Medulla oblongata (tissue), 1 donor: Measurements from ENCODE around the gene MAPRE2.
"Not testable (repeated sequence)": the region's sequence is repeated elsewhere in the genome, so short reads cannot be mapped to it uniquely, and the experiment has no call there.

Source experiments
- DNase-seq: peaks from one replicate; pipeline ENCODE4 v3.0.0-alpha.2; 2015; ENCODE audit errors: extremely low spot score

MAPRE2 gene

GRCh38 chr18:35150195-35150594, 109.0 kb downstream of the MAPRE2 start:
- not testable (repeated sequence) for DNase-seq

- DNase-seq: no peak
Measured at GRCh38 chr18:35153609-35154272, 112.5 kb downstream of the MAPRE2 start.

- DNase-seq: no peak
Measured at GRCh38 chr18:35155398-35156117, 114.3 kb downstream of the MAPRE2 start.

GRCh38 chr18:35157181-35157580, 116.0 kb downstream of the MAPRE2 start:
- no peak for DNase-seq

DNA sequence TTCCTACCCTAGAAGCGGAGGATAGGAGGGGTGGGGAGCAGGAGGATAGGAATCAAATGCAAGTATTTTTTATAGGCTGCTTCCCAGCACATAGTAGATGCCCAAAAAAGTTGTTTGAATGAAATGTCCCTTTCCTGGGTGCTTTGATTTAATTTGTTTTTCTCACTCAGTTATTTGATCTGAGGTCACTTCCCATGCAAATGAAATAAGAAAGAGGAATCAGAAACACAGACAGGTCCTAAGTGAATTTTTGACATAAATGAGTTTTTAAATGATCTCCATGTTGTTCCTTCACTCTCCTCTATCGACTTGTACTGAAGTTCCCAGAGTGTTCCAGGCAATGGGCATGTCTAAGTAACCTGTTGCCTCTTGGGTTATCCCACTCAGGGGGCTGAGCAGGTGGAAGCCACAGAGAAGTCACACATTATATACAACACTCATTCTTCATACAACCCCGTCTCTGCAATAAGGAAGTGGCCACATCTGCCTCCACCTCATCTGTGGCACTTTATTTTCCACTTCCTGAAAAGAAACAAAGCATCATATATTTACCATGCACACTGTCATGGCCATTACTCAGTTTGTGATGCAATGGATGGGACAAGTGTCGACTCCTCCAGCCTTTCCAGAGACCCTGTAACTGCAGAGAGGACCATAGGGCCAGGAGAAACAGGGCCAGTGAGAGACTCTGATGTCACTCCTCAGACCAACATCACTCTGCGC, 117.7 kb downstream of the MAPRE2 start:
- no peak for DNase-seq

GRCh38 chr18:35159782-35160181, 118.6 kb downstream of the MAPRE2 start:
- DNase-seq: no peak

GRCh38 chr18:35161485-35161884, 120.3 kb downstream of the MAPRE2 start:
- DNase-seq: no peak

DNA sequence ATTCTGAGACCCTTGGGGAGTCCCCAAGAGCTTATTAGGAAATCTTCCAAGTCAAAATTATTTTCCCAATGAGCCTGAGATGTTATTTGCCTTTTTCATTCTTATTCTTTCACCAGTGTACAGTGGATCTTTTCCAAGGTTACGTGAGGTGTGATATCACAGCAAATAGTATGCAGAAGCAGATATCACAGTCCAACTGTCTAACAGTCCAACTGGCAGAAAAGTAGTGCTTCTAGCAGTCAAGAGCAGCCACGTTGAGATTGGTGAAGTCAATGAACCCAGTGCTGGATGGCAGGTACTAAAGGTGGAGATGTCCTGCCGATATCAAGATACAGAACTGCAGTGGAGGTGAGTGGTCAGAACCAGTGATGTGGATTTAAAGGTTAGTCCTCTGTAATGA, 120.7 kb downstream of the MAPRE2 start:
- DNase-seq: no peak

DNA sequence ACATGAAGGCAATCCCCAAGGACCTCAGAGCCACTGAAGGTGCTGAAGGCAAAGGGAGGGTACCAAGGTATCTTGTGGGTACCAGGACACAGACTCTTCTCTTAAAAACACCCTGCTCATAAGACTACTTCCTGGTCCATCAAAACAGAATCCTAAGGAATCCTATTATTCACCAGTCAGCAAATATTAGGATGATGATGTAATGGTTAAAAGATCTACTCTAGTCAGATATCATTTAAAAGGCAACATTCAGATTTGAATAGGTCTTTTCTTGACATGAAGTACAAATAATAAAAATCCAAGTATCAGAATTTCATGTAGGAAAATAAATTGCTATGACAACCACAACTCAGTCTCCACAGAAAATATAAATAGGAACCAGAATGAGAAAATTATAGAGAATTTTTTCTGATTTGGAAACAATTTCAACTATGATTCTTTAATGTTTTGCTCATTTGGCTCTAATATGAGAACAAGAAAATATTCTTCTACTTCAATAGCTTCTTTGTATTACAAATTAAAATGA, 121.9 kb downstream of the MAPRE2 start:
- no peak for DNase-seq

DNA sequence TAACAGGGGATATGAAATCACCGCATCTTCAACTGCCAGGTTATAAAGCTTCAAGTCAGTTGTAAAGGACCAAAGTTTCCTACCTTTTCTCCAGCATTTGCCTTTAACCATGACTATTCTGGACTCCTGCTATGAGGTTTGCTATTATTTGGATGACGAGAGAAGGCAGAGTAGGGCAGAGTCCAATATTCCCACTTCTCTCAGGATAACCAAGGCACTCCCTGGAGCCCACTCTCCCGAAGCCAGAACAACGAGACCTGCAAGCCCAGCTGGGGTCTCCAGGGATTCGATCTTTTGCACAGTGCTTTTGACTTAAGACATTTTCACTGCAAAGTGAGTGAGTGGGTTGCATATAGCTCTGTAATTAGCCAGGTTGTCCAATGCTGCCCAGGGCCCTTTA, 122.5 kb downstream of the MAPRE2 start:
- DNase-seq: no peak

DNA sequence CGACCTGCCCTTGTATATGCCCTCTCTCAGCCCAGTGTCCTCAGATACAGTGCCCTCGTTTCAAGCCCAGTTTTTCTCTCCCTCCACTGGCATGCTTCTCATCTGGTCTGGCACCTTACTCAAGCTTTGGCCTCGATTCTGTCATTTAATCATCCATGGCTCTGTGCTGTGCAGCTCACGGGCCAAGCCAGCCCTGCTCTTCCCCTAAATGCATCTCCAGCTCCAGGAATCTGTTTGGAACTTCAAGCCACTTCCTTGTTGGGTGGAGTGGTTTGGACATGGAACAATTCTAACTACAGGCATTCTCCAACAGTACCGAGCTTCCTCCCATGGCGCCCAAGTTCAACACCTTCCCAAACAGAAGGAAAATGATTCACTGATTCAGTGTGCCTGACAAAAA, 122.9 kb downstream of the MAPRE2 start:
- DNase-seq: no peak

GRCh38 chr18:35167332-35167731, 126.1 kb downstream of the MAPRE2 start:
- no peak for DNase-seq

- DNase-seq: no peak
Measured at GRCh38 chr18:35167857-35168256, 126.6 kb downstream of the MAPRE2 start.

GRCh38 chr18:35170323-35170722, 129.1 kb downstream of the MAPRE2 start:
- DNase-seq: not testable (repeated sequence)

GRCh38 chr18:35171315-35171987, 130.2 kb downstream of the MAPRE2 start:
- DNase-seq: no peak

- DNase-seq: no peak
Measured at GRCh38 chr18:35172009-35172408, 130.8 kb downstream of the MAPRE2 start.

DNA sequence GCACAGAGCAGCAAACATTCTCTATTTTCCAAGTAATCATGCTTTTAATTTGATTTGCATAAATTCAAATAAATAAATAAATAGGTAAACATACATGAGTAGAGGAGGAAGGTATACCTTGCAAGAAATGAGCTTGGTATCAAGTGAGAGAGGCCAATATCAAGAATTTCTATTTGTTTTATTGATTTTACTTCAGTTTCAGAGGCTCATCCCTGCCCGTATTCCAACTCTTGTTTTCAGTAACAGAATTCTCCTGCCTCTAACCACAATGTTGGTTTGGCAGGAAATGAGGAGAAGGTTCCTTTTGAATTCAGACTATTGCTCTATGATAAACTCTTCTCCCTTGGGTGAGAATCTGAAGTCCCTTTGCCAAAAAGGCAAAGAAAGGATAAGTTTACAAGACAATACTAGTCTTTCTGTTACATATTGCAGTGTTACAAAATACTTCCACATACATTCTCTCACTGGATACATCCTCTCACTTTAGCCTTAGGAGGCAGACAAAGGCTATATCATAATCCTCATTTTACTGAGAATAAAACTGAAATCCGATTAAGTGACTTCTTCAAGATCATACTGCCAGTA, 131.3 kb downstream of the MAPRE2 start:
- no peak for DNase-seq

- DNase-seq: peak; percentile 56
Measured at GRCh38 chr18:35174093-35174731, 133.0 kb downstream of the MAPRE2 start.

- no peak for DNase-seq
Measured at GRCh38 chr18:35174745-35175144, 133.5 kb downstream of the MAPRE2 start.

DNA sequence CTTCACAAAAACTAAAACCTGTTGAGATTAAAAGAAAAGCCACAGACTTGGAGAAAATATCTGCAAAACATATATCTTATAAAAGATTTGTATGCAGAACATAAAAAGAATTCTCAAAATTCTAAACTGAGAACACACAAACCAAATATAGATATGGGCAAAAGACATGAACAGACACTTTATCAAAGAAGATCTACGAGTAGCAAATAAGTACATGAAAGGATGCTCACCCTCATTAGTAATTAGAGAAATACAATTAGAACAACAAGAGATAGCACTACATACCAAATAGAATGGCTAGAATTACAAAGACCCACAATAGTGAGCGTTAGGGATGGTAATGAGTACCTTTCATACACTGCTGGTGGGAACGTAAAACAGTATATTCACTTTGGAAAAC, 135.7 kb downstream of the MAPRE2 start:
- no peak for DNase-seq

GRCh38 chr18:35178260-35178659, 137.0 kb downstream of the MAPRE2 start:
- DNase-seq: peak; percentile 39
